ENCODE measurements around the gene ACSL5. TPM values are rescaled to one million over a fixed set of nuclear protein-coding genes. Genes with fewer than 3 reads are reported as not detected.

The ACSL5 gene
- total and polyA plus RNA-seq, 10 of the 15 experiments (the other 5 are each of a cell fraction or from before 2014, with no cell fraction given), result 22.3 to 57.0 (median 46.4) TPM

GRCh38 chr10:112335111-112335867 is 38.6 kb upstream of the ACSL5 start:
- WGBS (ENCODE audit: insufficient coverage, insufficient replicate concordance, low lambda C conversion rate, missing lambda C conversion rate), result 17% methylated on average over 5 of the region's 5 CpGs
- Histone ChIP-seq H3K4me2 (ENCODE audit: control insufficient read depth, insufficient read depth) (no peak overlapping the region), H3K9ac (ENCODE audit: control insufficient read depth, insufficient read depth, low read length) (no peak overlapping the region), H3K27me3 (replicated peaks in 1 of 2; ENCODE audit: control insufficient read depth in 2 of 2, insufficient read depth in 2 of 2, low read length in 1 of 2) (no peaks in the 10 kb centered on the region; a peak in 1 of 4 replicates), H3K9me3 (replicated peaks; ENCODE audit: control insufficient read depth, insufficient read depth, low read length) (no peaks in the 10 kb centered on the region), H3K4me3 (no peak overlapping the region), H3K4me1 (ENCODE audit: control insufficient read depth, insufficient read depth, low read length) (no peaks in the 10 kb centered on the region), H2AFZ (ENCODE audit: control insufficient read depth, low read depth, low read length) (no peak overlapping the region), H3K27ac (ENCODE audit: control insufficient read depth, insufficient read depth) (no peak overlapping the region), H4K20me1 (ENCODE audit: control insufficient read depth, insufficient read depth) (no peaks in the 10 kb centered on the region), H3K36me3 (ENCODE audit: control insufficient read depth in 2 of 2, insufficient read depth in 2 of 2, low read length in 1 of 2) (no peaks in the 10 kb centered on the region), H3K79me2 (ENCODE audit: control insufficient read depth, insufficient read depth, low read length) (no peaks in the 10 kb centered on the region)
- FAIRE-seq (no peak), ATAC-seq (no peak), DNase-seq (ENCODE audit: low read depth, low spot score) (no peak)
- ChIA-PET RAD21 (ENCODE audit: unreplicated experiment) (no interaction called here), SMC1A (ENCODE audit: uncharacterized antibody, unreplicated experiment) (interaction anchor here (0.7 kb wide), 1 partner anchor 66 kb away, joined by 3 read pairs; no protein-coding TSS in a partner anchor), CTCF (interaction anchor here (0.7 to 1.7 kb wide), 4 partner anchors 14 to 137 kb away, joined by 3 to 4 read pairs (median 4); no protein-coding TSS in a partner anchor), POLR2A (no interaction called here)
- no TSS peak for BruUV-seq (replicated peaks)
- in situ Hi-C loops (cut with MboI) (no loop called here), intact Hi-C loops (cut with micrococcal nuclease; ENCODE audit: unreplicated experiment) (no loop called here)
- TF ChIP-seq CREB1 (IDR thresholded peaks at IDR 0.05; ENCODE audit: low read depth) (no peak), HDAC6 (IDR thresholded peaks at IDR 0.05; ENCODE audit: unreplicated experiment) (no peak), ZNF592 (IDR thresholded peaks at IDR 0.05) (no peak), CHD1 (IDR thresholded peaks at IDR 0.05; ENCODE audit: low read depth, low read length) (no peak), BCL11A (IDR thresholded peaks at IDR 0.05; ENCODE audit: low read depth, low read length) (no peak), EP300 (IDR thresholded peaks at IDR 0.05; ENCODE audit: borderline replicate concordance in 1 of 2, control insufficient read depth in 1 of 2, low read depth in 2 of 2, low read length in 2 of 2) (no peak), ZBED1 (IDR thresholded peaks at IDR 0.05; ENCODE audit: borderline replicate concordance) (no peak), MYC (IDR thresholded peaks at IDR 0.05; ENCODE audit: insufficient read depth, insufficient read length, insufficient replicate concordance, low read length, severe bottlenecking) (no peak), NR2C1 (IDR thresholded peaks at IDR 0.05) (no peak), MXI1 (IDR thresholded peaks at IDR 0.05; ENCODE audit: low read depth, low read length) (no peak), RAD21 (IDR thresholded peaks at IDR 0.05; ENCODE audit: insufficient read depth, low read depth, low read length) (no peak), SPI1 (IDR thresholded peaks at IDR 0.05; ENCODE audit: borderline replicate concordance, insufficient read depth, low read depth, low read length) (no peak)
- TF ChIP-seq, protein P1, sequence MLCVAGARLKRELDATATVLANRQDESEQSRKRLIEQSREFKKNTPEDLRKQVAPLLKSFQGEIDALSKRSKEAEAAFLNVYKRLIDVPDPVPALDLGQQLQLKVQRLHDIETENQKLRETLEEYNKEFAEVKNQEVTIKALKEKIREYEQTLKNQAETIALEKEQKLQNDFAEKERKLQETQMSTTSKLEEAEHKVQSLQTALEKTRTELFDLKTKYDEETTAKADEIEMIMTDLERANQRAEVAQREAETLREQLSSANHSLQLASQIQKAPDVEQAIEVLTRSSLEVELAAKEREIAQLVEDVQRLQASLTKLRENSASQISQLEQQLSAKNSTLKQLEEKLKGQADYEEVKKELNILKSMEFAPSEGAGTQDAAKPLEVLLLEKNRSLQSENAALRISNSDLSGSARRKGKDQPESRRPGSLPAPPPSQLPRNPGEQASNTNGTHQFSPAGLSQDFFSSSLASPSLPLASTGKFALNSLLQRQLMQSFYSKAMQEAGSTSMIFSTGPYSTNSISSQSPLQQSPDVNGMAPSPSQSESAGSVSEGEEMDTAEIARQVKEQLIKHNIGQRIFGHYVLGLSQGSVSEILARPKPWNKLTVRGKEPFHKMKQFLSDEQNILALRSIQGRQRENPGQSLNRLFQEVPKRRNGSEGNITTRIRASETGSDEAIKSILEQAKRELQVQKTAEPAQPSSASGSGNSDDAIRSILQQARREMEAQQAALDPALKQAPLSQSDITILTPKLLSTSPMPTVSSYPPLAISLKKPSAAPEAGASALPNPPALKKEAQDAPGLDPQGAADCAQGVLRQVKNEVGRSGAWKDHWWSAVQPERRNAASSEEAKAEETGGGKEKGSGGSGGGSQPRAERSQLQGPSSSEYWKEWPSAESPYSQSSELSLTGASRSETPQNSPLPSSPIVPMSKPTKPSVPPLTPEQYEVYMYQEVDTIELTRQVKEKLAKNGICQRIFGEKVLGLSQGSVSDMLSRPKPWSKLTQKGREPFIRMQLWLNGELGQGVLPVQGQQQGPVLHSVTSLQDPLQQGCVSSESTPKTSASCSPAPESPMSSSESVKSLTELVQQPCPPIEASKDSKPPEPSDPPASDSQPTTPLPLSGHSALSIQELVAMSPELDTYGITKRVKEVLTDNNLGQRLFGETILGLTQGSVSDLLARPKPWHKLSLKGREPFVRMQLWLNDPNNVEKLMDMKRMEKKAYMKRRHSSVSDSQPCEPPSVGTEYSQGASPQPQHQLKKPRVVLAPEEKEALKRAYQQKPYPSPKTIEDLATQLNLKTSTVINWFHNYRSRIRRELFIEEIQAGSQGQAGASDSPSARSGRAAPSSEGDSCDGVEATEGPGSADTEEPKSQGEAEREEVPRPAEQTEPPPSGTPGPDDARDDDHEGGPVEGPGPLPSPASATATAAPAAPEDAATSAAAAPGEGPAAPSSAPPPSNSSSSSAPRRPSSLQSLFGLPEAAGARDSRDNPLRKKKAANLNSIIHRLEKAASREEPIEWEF (IDR thresholded peaks at IDR 0.05; ENCODE audit: insufficient replicate concordance, low read depth, low read length), result no peak

All from GM12878 (cell line).